SH-SY5Y (cell line): ENCODE results near the gene OR4F6.

Source experiments
- GATA2 ChIP-seq: IDR thresholded peaks from 2 replicates; pipeline ENCODE4 v1.6.1; 2011; ENCODE audit warnings: mild to moderate bottlenecking, low read depth, low read length
- GATA3 ChIP-seq: IDR thresholded peaks from 2 replicates; pipeline ENCODE4 v1.6.1; 2011; ENCODE audit warnings: low read depth, mild to moderate bottlenecking, low read length, moderate library complexity

- TF ChIP-seq GATA3 (no peak), GATA2 (no peak)
Measured at GRCh38 chr15:101805605-101806345, 2.5 kb downstream of the OR4F6 start.
